Measurements from ENCODE around the gene PIK3CA.

- TF ChIP-seq POLR2A (IDR thresholded peaks at IDR 0.05): no peak
- TF ChIP-seq CTCF (IDR thresholded peaks at IDR 0.05): no peak
- no peak for TF ChIP-seq EP300 (IDR thresholded peaks at IDR 0.05)
These were observed 33.9 kb downstream of the PIK3CA start for GRCh38 chr3:179181993-179182551.

Measured in ovary (tissue), 3 donors.